Liver (tissue), 3 donors: ENCODE data around the gene PNMA8B.

ENCODE experiments used
- ATF3 ChIP-seq: IDR thresholded peaks from 2 replicates; pipeline ENCODE4 v1.6.1; 2016; ENCODE audit warnings: antibody characterized with exemption
- CTCF ChIP-seq: fragments of 150-350 bp; IDR thresholded peaks from 2 replicates; pipeline ENCODE4 v1.5.1; 2017; ENCODE audit warnings: improper control_type of control experiment, low read depth, low read length; ENCODE audit not compliant: missing input control
- FOXA1 ChIP-seq: IDR thresholded peaks from 2 replicates; pipeline ENCODE4 v1.6.1; 2016; ENCODE audit warnings: antibody characterized with exemption
- GABPA ChIP-seq, 2 donors: IDR thresholded peaks in 1 of 2; conservative IDR thresholded peaks in 1 of 2; 2 replicates each; pipeline ENCODE4 v1.6.1; 2016; ENCODE audit warnings: antibody characterized with exemption in 2 of 2, mild to moderate bottlenecking in 1 of 2, moderate library complexity in 1 of 2
- JUND ChIP-seq, 2 donors: IDR thresholded peaks; 2 replicates each; pipeline ENCODE4 v1.6.1; 2016; ENCODE audit warnings: antibody characterized with exemption in 2 of 2
- MAX ChIP-seq: IDR thresholded peaks from 2 replicates; pipeline ENCODE4 v1.6.1; 2016; ENCODE audit warnings: antibody characterized with exemption
- RAD21 ChIP-seq, 2 donors: IDR thresholded peaks; 2 replicates each; pipeline ENCODE4 v1.6.1; 2016; ENCODE audit warnings: antibody characterized with exemption in 2 of 2, mild to moderate bottlenecking in 2 of 2
- REST ChIP-seq: IDR thresholded peaks from 2 replicates; pipeline ENCODE4 v1.6.1; 2016; ENCODE audit warnings: antibody characterized with exemption, mild to moderate bottlenecking
- RXRA ChIP-seq, 2 donors: IDR thresholded peaks; 2 replicates each; pipeline ENCODE4 v1.6.1; 2017 to 2018; ENCODE audit warnings: antibody characterized with exemption in 2 of 2, mild to moderate bottlenecking in 1 of 2
- TAF1 ChIP-seq: conservative IDR thresholded peaks from 2 replicates; pipeline ENCODE4 v1.6.1; 2016; ENCODE audit warnings: antibody characterized with exemption, mild to moderate bottlenecking
- YY1 ChIP-seq: IDR thresholded peaks from 2 replicates; pipeline ENCODE4 v1.6.1; 2016; ENCODE audit warnings: antibody characterized with exemption, mild to moderate bottlenecking
- ZBTB33 ChIP-seq: IDR thresholded peaks from 2 replicates; pipeline ENCODE4 v1.6.1; 2016; ENCODE audit warnings: antibody characterized with exemption
- donor health status: healthy.
- donor health status: healthy.

GRCh38 chr19:46513461-46514236, 18.0 kb upstream of the PNMA8B start:
- TF ChIP-seq CTCF (peak; percentile 87), REST (no peak), RAD21 (IDR thresholded peaks at IDR 0.05) (peak; percentile 68 to 82), JUND (IDR thresholded peaks at IDR 0.05) (no peak), FOXA1 (no peak), TAF1 (no peak), ZBTB33 (no peak), RXRA (IDR thresholded peaks at IDR 0.05) (no peak), MAX (no peak), ATF3 (no peak), GABPA (IDR thresholded peaks at IDR 0.05 in 1 of 2, conservative IDR thresholded peaks at IDR 0.05 in 1 of 2) (no peak), YY1 (no peak)
